ENCODE results near the gene CACNA1I.
"Not testable (repeated sequence)": the region's sequence is repeated elsewhere in the genome, so short reads cannot be mapped to it uniquely, and the experiment has no call there.

Gene CACNA1I

DNA sequence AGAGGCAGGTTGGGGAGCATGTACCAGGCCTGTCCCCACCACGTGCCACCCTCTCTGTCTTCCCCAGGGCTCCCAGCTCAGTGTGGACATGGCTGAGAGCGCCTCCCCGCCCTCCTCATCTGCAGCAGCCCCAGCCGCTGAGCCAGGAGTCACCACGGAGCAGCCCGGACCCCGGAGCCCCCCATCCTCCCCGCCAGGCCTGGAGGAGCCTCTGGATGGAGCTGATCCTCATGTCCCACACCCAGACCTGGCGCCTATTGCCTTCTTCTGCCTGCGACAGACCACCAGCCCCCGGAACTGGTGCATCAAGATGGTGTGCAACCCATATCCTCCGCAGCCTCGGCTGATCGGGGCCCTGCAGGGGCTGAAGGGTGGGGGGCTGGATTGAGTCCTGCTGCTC lies at the start of gene CACNA1I:
Gene CACNA1I (plus strand): TSS at position 89 of the 400 bp plus-strand sequence. CDS start 0 bp downstream, at position 89.
- FAIRE-seq (no peak), DNase-seq (ENCODE audit: insufficient read length, low spot score) (no peak)
- TF ChIP-seq, protein P1, sequence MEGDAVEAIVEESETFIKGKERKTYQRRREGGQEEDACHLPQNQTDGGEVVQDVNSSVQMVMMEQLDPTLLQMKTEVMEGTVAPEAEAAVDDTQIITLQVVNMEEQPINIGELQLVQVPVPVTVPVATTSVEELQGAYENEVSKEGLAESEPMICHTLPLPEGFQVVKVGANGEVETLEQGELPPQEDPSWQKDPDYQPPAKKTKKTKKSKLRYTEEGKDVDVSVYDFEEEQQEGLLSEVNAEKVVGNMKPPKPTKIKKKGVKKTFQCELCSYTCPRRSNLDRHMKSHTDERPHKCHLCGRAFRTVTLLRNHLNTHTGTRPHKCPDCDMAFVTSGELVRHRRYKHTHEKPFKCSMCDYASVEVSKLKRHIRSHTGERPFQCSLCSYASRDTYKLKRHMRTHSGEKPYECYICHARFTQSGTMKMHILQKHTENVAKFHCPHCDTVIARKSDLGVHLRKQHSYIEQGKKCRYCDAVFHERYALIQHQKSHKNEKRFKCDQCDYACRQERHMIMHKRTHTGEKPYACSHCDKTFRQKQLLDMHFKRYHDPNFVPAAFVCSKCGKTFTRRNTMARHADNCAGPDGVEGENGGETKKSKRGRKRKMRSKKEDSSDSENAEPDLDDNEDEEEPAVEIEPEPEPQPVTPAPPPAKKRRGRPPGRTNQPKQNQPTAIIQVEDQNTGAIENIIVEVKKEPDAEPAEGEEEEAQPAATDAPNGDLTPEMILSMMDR (IDR thresholded peaks at IDR 0.05; ENCODE audit: insufficient read depth, missing control alignments) = no peak

DNA sequence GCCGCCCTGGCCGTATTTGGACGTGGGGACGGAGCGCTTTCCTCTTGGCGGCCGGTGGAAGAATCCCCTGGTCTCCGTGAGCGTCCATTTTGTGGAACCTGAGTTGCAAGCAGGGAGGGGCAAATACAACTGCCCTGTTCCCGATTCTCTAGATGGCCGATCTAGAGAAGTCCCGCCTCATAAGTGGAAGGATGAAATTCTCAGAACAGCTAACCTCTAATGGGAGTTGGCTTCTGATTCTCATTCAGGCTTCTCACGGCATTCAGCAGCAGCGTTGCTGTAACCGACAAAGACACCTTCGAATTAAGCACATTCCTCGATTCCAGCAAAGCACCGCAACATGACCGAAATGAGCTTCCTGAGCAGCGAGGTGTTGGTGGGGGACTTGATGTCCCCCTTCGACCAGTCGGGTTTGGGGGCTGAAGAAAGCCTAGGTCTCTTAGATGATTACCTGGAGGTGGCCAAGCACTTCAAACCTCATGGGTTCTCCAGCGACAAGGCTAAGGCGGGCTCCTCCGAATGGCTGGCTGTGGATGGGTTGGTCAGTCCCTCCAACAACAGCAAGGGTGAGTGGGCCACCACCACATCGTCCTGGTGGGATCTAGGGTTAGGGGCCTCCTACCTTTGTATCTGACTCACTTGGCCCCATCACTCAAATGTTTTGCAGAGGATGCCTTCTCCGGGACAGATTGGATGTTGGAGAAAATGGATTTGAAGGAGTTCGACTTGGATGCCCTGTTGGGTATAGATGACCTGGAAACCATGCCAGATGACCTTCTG lies 49.3 kb upstream of the CACNA1I start:
- not testable (repeated sequence) for DNase-seq (ENCODE audit: insufficient read length, low spot score); FAIRE-seq

DNA sequence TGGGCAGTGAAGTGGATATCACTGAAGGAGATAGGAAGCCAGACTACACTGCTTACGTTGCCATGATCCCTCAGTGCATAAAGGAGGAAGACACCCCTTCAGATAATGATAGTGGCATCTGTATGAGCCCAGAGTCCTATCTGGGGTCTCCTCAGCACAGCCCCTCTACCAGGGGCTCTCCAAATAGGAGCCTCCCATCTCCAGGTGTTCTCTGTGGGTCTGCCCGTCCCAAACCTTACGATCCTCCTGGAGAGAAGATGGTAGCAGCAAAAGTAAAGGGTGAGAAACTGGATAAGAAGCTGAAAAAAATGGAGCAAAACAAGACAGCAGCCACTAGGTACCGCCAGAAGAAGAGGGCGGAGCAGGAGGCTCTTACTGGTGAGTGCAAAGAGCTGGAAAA lies 48.5 kb upstream of the CACNA1I start:
- not testable (repeated sequence) for FAIRE-seq; DNase-seq (ENCODE audit: insufficient read length, low spot score)

DNA sequence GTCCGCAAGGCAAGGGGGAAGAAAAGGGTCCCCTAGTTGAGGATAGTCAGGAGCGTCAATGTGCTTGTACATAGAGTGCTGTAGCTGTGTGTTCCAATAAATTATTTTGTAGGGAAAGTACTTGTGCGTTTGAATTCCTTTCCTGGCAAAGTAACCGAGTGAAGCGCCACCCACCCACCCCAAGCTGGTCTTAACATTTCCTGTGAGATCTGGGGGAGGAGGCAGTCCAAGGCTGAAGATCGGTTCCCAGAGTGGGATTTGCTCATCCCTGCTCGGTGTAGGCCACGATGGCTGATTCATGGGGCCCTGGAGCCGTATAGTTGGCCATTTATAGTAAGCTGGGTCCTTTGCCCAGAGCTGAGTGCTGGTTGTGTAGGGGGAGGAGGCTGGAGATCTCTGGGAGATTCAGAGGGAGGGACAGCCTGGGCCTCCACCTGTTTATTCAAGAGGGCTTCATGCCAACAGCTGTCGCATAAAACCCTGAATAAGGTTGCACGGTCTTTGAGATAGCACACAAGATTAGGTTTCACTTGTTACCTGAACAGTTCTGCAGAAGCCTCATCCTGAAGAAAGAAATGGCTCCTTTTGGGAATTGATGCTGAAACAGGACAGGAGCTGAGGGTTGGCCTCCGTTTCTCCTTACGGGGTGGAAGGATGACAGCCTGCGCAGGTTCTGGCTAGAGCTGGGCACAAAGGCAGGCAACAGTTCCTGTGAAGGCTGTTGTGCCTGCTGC lies 47.8 kb upstream of the CACNA1I start:
- DNase-seq (ENCODE audit: insufficient read length, low spot score) = no peak
- TF ChIP-seq, protein P1 (IDR thresholded peaks at IDR 0.05; ENCODE audit: insufficient read depth, missing control alignments) = no peak
- no peak for FAIRE-seq

DNA sequence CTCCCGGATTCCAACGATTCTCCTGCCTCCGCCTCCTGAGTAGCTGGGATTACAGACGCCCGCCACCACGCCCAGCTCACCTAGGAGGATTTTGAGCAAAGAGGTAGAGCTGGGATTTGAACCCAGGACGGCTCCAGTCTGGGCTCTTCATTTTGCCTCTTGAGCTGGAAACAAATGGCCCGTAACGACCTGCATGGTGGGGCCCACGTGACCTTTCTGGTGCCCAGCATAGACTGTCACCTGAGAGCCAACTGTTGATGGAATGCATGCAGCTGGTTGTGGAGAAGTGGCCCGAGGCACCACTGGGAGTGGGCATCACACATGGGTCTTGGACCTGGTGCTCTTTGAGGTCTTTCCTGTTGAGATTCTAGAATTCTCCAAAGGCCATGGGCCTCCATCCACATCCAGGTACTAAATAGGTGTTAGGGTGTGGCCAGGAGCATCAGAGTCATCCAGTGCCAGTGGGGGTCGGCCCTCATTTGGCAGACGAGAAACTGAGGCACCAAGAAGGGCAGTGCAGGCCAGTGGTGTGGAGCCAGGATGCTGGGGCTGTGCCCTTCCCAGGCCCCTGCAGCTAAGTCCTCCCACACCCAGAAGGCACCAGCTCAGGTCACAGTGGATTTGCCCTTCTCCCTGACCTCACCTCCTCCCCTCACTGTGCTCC lies 46.3 kb upstream of the CACNA1I start:
- DNase-seq (ENCODE audit: insufficient read length, low spot score) = no peak
- TF ChIP-seq, protein P1 (IDR thresholded peaks at IDR 0.05; ENCODE audit: insufficient read depth, missing control alignments) = no peak
- no peak for FAIRE-seq

DNA sequence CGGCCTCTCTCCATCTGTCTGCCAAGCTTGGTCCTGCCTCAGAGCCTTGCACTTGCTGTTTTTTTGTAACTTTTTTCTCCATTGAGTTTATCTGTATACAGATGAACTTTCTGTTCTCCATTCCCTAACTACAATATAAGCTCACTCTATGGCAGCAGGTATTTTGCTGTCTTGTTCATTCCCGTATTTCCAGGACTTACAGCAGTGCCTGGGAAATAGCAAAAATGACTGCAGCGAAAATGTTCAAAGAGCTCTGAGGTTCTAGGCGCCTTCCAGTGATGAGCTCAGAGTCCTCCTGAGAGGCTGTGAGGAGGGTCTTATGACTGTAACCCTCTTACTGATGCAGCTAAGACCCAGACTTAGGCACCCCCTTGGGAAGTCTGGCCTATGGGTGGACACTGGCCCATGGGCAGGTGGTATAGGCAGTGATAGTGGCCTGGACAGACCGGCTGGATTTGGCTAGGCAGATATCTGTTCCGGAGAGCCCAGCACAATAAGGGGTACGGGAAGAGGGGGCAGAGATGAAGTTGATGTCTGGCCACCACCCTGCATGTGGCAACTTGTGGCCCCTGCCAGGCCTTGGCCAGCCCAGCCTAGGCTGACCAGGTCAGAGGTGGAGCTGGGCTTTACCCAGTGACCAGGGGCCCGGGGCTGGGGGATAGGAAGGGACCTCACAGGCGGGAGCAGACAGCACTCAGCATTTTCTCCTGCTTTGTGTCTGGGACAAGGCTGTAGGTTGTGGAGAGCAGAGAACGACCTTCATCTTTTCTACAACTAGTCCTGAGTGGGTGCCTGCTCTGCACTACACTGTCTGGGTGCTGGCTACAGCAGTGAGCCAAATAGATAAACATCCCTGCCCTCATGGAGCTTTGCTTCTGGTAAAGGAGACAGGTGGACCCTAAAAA lies 45.5 kb upstream of the CACNA1I start:
- no peak for DNase-seq (ENCODE audit: insufficient read length, low spot score)
- no peak for FAIRE-seq
- TF ChIP-seq, protein P1 (IDR thresholded peaks at IDR 0.05; ENCODE audit: insufficient read depth, missing control alignments) = no peak

DNA sequence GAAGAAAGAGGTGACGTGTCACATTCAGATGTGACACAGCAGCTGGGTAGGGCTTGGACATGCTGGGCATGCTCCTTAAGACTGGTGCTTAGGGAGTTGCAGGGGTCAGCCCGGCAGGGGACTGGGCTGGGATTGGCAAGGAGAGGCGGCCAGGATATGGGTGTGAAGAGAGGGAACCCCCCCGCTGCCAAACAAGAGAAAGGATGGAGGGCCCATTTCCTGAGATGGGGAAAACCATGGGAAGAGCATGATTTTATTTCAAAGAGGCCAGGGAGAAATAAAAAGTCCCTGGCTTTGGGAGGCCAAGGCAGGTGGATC lies 44.9 kb upstream of the CACNA1I start:
- DNase-seq (ENCODE audit: insufficient read length, low spot score) (no peak), FAIRE-seq (no peak)
- TF ChIP-seq, protein P1 (IDR thresholded peaks at IDR 0.05; ENCODE audit: insufficient read depth, missing control alignments) = no peak

Measured in D721Med (cell line).